H1 (cell line): ENCODE data around the gene CDC42SE2. TPM values are rescaled to one million over a fixed set of nuclear protein-coding genes. Genes with fewer than 3 reads are reported as not detected.

Experiments
- CTCF ChIA-PET: fragments of 300-600 bp; sonication (Branson Sonifier 250); formaldehyde crosslinking; loops from one replicate; lab custom pipeline; 2021; ENCODE audit not compliant: partially characterized antibody; lab: Charles Lee
- POLR2A ChIA-PET: fragments of 300-600 bp; sonication (Branson Sonifier 250); formaldehyde crosslinking; loops from one replicate; lab custom pipeline; 2021; ENCODE audit warnings: inconsistent platforms; ENCODE audit not compliant: partially characterized antibody; lab: Charles Lee
- DNase-seq, 2 experiments: peaks; one replicate each; pipeline versions ENCODE4 v3.0.0 to v3.0.0-alpha.2; 2010 to 2022; ENCODE audit warnings: low spot score in 2 of 2, low read depth in 1 of 2, mixed read lengths in 1 of 2
- FAIRE-seq: peaks from 2 replicates; lab custom pipeline; 2011; peaks lifted over from hg19 to GRCh38; lab: Jason Lieb, UNC
- H2AFZ ChIP-seq: 2 replicates; pipeline ENCODE4 v1.8.1; 2012; ENCODE audit warnings: low read length, inconsistent platforms
- H2AK5ac ChIP-seq: 2 replicates; pipeline ENCODE4 v1.6.1; 2013; ENCODE audit warnings: low read depth, low read length
- H2BK120ac ChIP-seq: replicated peaks from 2 replicates; pipeline ENCODE3; 2013; ENCODE audit warnings: low read depth, low read length, inconsistent platforms
- H2BK12ac ChIP-seq: 2 replicates; pipeline ENCODE4 v1.6.1; 2013; ENCODE audit warnings: low read depth, low read length
- H2BK15ac ChIP-seq: 2 replicates; pipeline ENCODE4 v1.6.1; 2013; ENCODE audit warnings: low read length
- H2BK20ac ChIP-seq: 2 replicates; pipeline ENCODE4 v1.6.1; 2013; ENCODE audit warnings: low read length
- H2BK5ac ChIP-seq: 2 replicates; pipeline ENCODE4 v1.6.1; 2013; ENCODE audit warnings: low read depth, low read length
- H3K14ac ChIP-seq: 2 replicates; pipeline ENCODE4 v1.6.1; 2013; ENCODE audit warnings: inconsistent platforms; ENCODE audit not compliant: insufficient read length
- H3K18ac ChIP-seq: 2 replicates; pipeline ENCODE4 v1.6.1; 2013; ENCODE audit warnings: low read length; ENCODE audit errors: extremely low read depth
- H3K23ac ChIP-seq: 2 replicates; pipeline ENCODE4 v1.6.1; 2013; ENCODE audit warnings: inconsistent platforms; ENCODE audit not compliant: insufficient read length
- H3K23me2 ChIP-seq: 2 replicates; pipeline ENCODE4 v1.6.1; 2013; ENCODE audit warnings: low read depth, low read length
- H3K27ac ChIP-seq: 2 replicates; pipeline ENCODE4 v1.6.1; 2011; ENCODE audit warnings: low read depth, low read length, inconsistent platforms
- H3K27me3 ChIP-seq, 4 experiments: replicated peaks in 1 of 4; 1 replicate in 1 of 4; 2 replicates in 3 of 4; pipeline versions ENCODE4 v1.6.1 to v1.8.1; 2011 to 2013; ENCODE audit warnings: low read length in 3 of 4, mild to moderate bottlenecking in 3 of 4, inconsistent platforms in 2 of 4, mixed read lengths in 2 of 4, moderate library complexity in 1 of 4; ENCODE audit not compliant: control insufficient read depth in 3 of 4, insufficient read depth in 3 of 4; ENCODE audit errors: extremely low read depth in 1 of 4
- H3K36me3 ChIP-seq, 4 experiments: 2 replicates each; pipeline versions ENCODE4 v1.6.1 to v1.8.1; 2011 to 2013; ENCODE audit warnings: mild to moderate bottlenecking in 4 of 4, low read length in 3 of 4, moderate library complexity in 2 of 4, control low read depth in 1 of 4, inconsistent platforms in 1 of 4; ENCODE audit not compliant: insufficient read depth in 4 of 4, control insufficient read depth in 2 of 4
- H3K4ac ChIP-seq: replicated peaks from 2 replicates; pipeline ENCODE3; 2013; ENCODE audit warnings: low read length, low read depth, mixed read lengths, inconsistent platforms; ENCODE audit not compliant: insufficient read length
- H3K4me1 ChIP-seq, 4 experiments: replicated peaks in 1 of 4; 1 replicate in 1 of 4; 2 replicates in 3 of 4; pipeline versions ENCODE4 v1.6.1 to v1.8.1; 2011 to 2013; ENCODE audit warnings: low read length in 3 of 4, inconsistent platforms in 2 of 4, mixed read lengths in 1 of 4; ENCODE audit not compliant: insufficient read depth in 4 of 4, control insufficient read depth in 3 of 4
- H3K4me2 ChIP-seq, 2 experiments: 2 replicates each; pipeline versions ENCODE4 v1.6.1 to v1.8.1; 2011 to 2013; ENCODE audit warnings: low read depth in 2 of 2, low read length in 2 of 2, control low read depth in 1 of 2, inconsistent platforms in 1 of 2, mild to moderate bottlenecking in 1 of 2; ENCODE audit not compliant: insufficient read depth in 1 of 2
- H3K4me3 ChIP-seq, 4 experiments: fragments of 200-600, 300-600 bp in 1 of 4; sonication (generic), shearing (Covaris generic), sonication (Bioruptor Twin) in 1 of 4; 2 replicates each; pipeline versions ENCODE4 v1.5.1 to v1.8.1; 2011 to 2016; ENCODE audit warnings: low read length in 4 of 4, low read depth in 3 of 4, control low read depth in 2 of 4, inconsistent platforms in 2 of 4, mild to moderate bottlenecking in 2 of 4, mixed read lengths in 1 of 4, moderate library complexity in 1 of 4; ENCODE audit not compliant: insufficient read depth in 2 of 4; ENCODE audit errors: extremely low read depth in 1 of 4
- H3K56ac ChIP-seq: replicated peaks from 2 replicates; pipeline ENCODE3; 2013; ENCODE audit warnings: low read depth, mild to moderate bottlenecking, mixed read lengths, low read length, inconsistent platforms; ENCODE audit not compliant: insufficient read length
- H3K79me1 ChIP-seq: 2 replicates; pipeline ENCODE4 v1.6.1; 2013; ENCODE audit warnings: low read depth, low read length, control low read depth
- H3K79me2 ChIP-seq, 2 experiments: 2 replicates each; pipeline versions ENCODE4 v1.6.1 to v1.8.1; 2012 to 2013; ENCODE audit warnings: low read length in 2 of 2, mild to moderate bottlenecking in 2 of 2, inconsistent platforms in 1 of 2; ENCODE audit not compliant: insufficient read depth in 2 of 2, control insufficient read depth in 1 of 2
- H3K9ac ChIP-seq, 4 experiments: replicated peaks in 1 of 4; 1 replicate in 1 of 4; 2 replicates in 3 of 4; pipeline versions ENCODE4 v1.6.1 to v1.8.1; 2011 to 2013; ENCODE audit warnings: low read depth in 3 of 4, low read length in 3 of 4, control low read depth in 2 of 4, mild to moderate bottlenecking in 2 of 4, moderate library complexity in 2 of 4, inconsistent platforms in 1 of 4; ENCODE audit errors: extremely low read depth in 1 of 4
- H3K9me3 ChIP-seq, 2 experiments: 2 replicates each; pipeline versions ENCODE4 v1.6.1 to v1.8.1; 2012 to 2013; ENCODE audit warnings: mild to moderate bottlenecking in 2 of 2, moderate library complexity in 2 of 2, control low read depth in 1 of 2, inconsistent platforms in 1 of 2, low read depth in 1 of 2, low read length in 1 of 2, mixed read lengths in 1 of 2; ENCODE audit not compliant: insufficient read depth in 2 of 2
- H4K20me1 ChIP-seq, 2 experiments: replicated peaks in 1 of 2; 2 replicates each; pipeline versions ENCODE3 to v1.8.1; 2011 to 2013; ENCODE audit warnings: inconsistent platforms in 2 of 2, low read length in 2 of 2, mild to moderate bottlenecking in 1 of 2; ENCODE audit not compliant: insufficient read depth in 2 of 2, control insufficient read depth in 1 of 2
- H4K5ac ChIP-seq: 2 replicates; pipeline ENCODE4 v1.6.1; 2013; ENCODE audit warnings: low read length, low read depth, mixed read lengths, inconsistent platforms; ENCODE audit not compliant: insufficient read length
- H4K8ac ChIP-seq: 2 replicates; pipeline ENCODE4 v1.8.0; 2013; ENCODE audit warnings: mild to moderate bottlenecking, moderate library complexity, low read length, inconsistent platforms; ENCODE audit not compliant: insufficient read depth; ENCODE audit errors: extremely low read depth
- H4K91ac ChIP-seq: replicated peaks from 2 replicates; pipeline ENCODE3; 2013; ENCODE audit warnings: low read length, mixed read lengths, inconsistent platforms; ENCODE audit not compliant: insufficient read length
- ASH2L ChIP-seq: fragments of 200-600, 300-600 bp; sonication (generic); IDR thresholded peaks from one replicate; pipeline ENCODE4 v1.7.1; 2017; ENCODE audit warnings: low read length
- ATF3 ChIP-seq: IDR thresholded peaks from 2 replicates; pipeline ENCODE4 v1.6.1; 2011; ENCODE audit warnings: low read depth, mild to moderate bottlenecking, low read length; ENCODE audit not compliant: insufficient read depth
- EZH2 ChIP-seq: fragments of 200-600 bp; sonication (generic); IDR thresholded peaks from 2 replicates; pipeline ENCODE4 v1.7.1; 2012; ENCODE audit warnings: low read depth, mild to moderate bottlenecking, moderate library complexity, low read length, inconsistent platforms; ENCODE audit not compliant: severe bottlenecking
- KDM1A ChIP-seq: fragments of 200-600, 300-600 bp; sonication (generic); IDR thresholded peaks from 2 replicates; pipeline ENCODE4 v1.7.1; 2016; ENCODE audit warnings: mild to moderate bottlenecking, low read length, borderline replicate concordance
- KDM4A ChIP-seq: IDR thresholded peaks from one replicate; pipeline ENCODE4 v1.7.1; 2012; ENCODE audit warnings: low read depth, mild to moderate bottlenecking, moderate library complexity, low read length, inconsistent platforms; ENCODE audit not compliant: severe bottlenecking
- MAFK ChIP-seq: IDR thresholded peaks from 2 replicates; pipeline ENCODE4 v1.6.1; 2012; ENCODE audit warnings: low read depth, mild to moderate bottlenecking, improper control_type of control experiment, low read length
- NRF1 ChIP-seq: IDR thresholded peaks from 2 replicates; pipeline ENCODE4 v1.6.1; 2011; ENCODE audit warnings: mild to moderate bottlenecking, low read depth, low read length, improper control_type of control experiment
- POLR2A ChIP-seq, 2 experiments: IDR thresholded peaks; 1 replicate in 1 of 2; 2 replicates in 1 of 2; pipeline ENCODE4 v1.6.1; 2011; ENCODE audit warnings: low read depth in 2 of 2, low read length in 2 of 2, mild to moderate bottlenecking in 2 of 2; ENCODE audit errors: control extremely low read depth in 1 of 2
- SIN3A ChIP-seq, 2 experiments: IDR thresholded peaks in 1 of 2; conservative IDR thresholded peaks in 1 of 2; 2 replicates each; pipeline ENCODE4 v1.6.1; 2011 to 2012; ENCODE audit warnings: low read length in 2 of 2, improper control_type of control experiment in 1 of 2, low read depth in 1 of 2, mild to moderate bottlenecking in 1 of 2
- SP2 ChIP-seq: IDR thresholded peaks from 2 replicates; pipeline ENCODE4 v1.6.1; 2012; ENCODE audit warnings: mild to moderate bottlenecking, low read length, inconsistent platforms
- SRF ChIP-seq: IDR thresholded peaks from 2 replicates; pipeline ENCODE4 v1.6.1; 2011; ENCODE audit warnings: mild to moderate bottlenecking, low read depth, low read length, moderate library complexity
- TEAD4 ChIP-seq: IDR thresholded peaks from 2 replicates; pipeline ENCODE4 v1.6.1; 2012; ENCODE audit warnings: low read depth, low read length, inconsistent platforms, mixed read lengths
- WGBS, 2 experiments: shearing (Covaris generic) in 1 of 2; methylation state at CpG; one replicate each; pipeline versions ENCODE4 v1.1.6 to v1.1.7; 2013 to 2015; ENCODE audit warnings: low lambda C conversion rate in 2 of 2, mixed read lengths in 2 of 2, inconsistent platforms in 1 of 2, low coverage in 1 of 2, missing lambda C conversion rate in 1 of 2; ENCODE audit not compliant: insufficient replicate concordance in 2 of 2, insufficient coverage in 1 of 2, insufficient read length in 1 of 2; ENCODE audit errors: extremely low coverage in 1 of 2, missing lambda C conversion rate in 1 of 2; 5-methylcytosine and 5-hydroxymethylcytosine counted together
- polyA plus RNA-seq, 7 experiments: library from polyadenylated mRNA; depleted of rRNA in 3 of 7; stranded (reverse) in 5 of 7; unstranded in 2 of 7; fragments of >200 nt in 5 of 7; fragments of 200-250 nt in 2 of 7; gene quantifications; 1 replicate in 5 of 7; 2 replicates in 1 of 7; 4 replicates in 1 of 7; pipeline versions ENCODE4 v1.2.1 to v1.2.3, GENCODE V29; 2011 to 2013; ENCODE audit warnings: missing spikeins in 2 of 7, mixed read lengths in 2 of 7
- total RNA-seq: library from RNA; stranded (reverse); fragmentation: NEBNext Ultra II Directional; extraction: Animal tissue kit (Norgen Biotek cat#: 25700); gene quantifications from 2 replicates; pipeline ENCODE4 v1.2.1, GENCODE V29; 2021

The CDC42SE2 gene
- total and polyA plus RNA-seq, 2 of the 8 experiments (the other 6 are each of a cell fraction or from before 2014, with no cell fraction given): 16.7 to 30.8 TPM

GRCh38 chr5:131264451-131265099 is 722 bp downstream of the CDC42SE2 start:
- Histone ChIP-seq H3K27me3 (no peaks in the 10 kb centered on the region), H3K4ac (no peak overlapping the region), H2BK20ac (no peak overlapping the region), H3K4me2 (peak overlapping the region; percentile 60 to 63), H3K27ac (peak overlapping the region; percentile 91), H3K14ac (no peak overlapping the region), H2BK120ac (no peak overlapping the region), H2BK15ac (no peak overlapping the region), H4K5ac (peak overlapping the region; percentile 67), H3K4me3 (peak overlapping the region; percentile 80 to 95 (median 87)), H3K79me2 (peaks cover 0 to 43% of the 10 kb centered on the region in 2 experiments; a peak in 2 of 4 replicates), H4K91ac (peak overlapping the region; percentile 91), H2BK12ac (no peak overlapping the region; the same call in 1 of the 2 replicates), H4K20me1 (peaks cover 0 to 3% of the 10 kb centered on the region in 2 experiments), H2AK5ac (no peak overlapping the region), H3K4me1 (no peaks in the 10 kb centered on the region; a peak in 1 of 7 replicates), H3K79me1 (no peaks in the 10 kb centered on the region), H2AFZ (no peak overlapping the region; the same call in 1 of the 2 replicates), H3K23ac (no peak overlapping the region), H3K23me2 (peaks cover 4% of the 10 kb centered on the region; the same call in 1 of the 2 replicates), H2BK5ac (peak overlapping the region; percentile 82; the same call in 1 of the 2 replicates), H3K56ac (peak overlapping the region; percentile 90), H3K18ac (peak overlapping the region; percentile 95; the same call in 1 of the 2 replicates), H4K8ac (peak overlapping the region; percentile 93; the same call in 1 of the 2 replicates), H3K9me3 (no peaks in the 10 kb centered on the region), H3K36me3 (no peaks in the 10 kb centered on the region), H3K9ac (peak overlapping the region; percentile 87 to 94 (median 94))
- DNase-seq: peak; percentile 3 to 59
- ChIA-PET POLR2A (interaction anchor here (0.7 to 1.8 kb wide), 12 partner anchors 9 to 123 kb away, joined by 3 to 7 read pairs (median 3); partner anchors contain the start of gene HINT1), CTCF (interaction anchor here (0.6 to 3.6 kb wide), 9 partner anchors 14 to 978 kb away, joined by 3 to 21 read pairs (median 4); partner anchors contain the start of gene HINT1)
- FAIRE-seq: no peak
- 0% methylated on average over 13 of the region's 34 CpGs; no CpG with 5 or more reads in 1 of the 2 experiments for WGBS, 2 experiments
- TF ChIP-seq EZH2 (no peak), TEAD4 (no peak), SIN3A (conservative IDR thresholded peaks at IDR 0.05 in 1 of 2, IDR thresholded peaks at IDR 0.05 in 1 of 2; ENCODE audit: low read depth in 1 of 2, low read length in 2 of 2) (no peak), NRF1 (no peak), SRF (no peak), KDM4A (peak; percentile 13), SP2 (no peak), ASH2L (peak; percentile 16), MAFK (no peak), POLR2A (IDR thresholded peaks at IDR 0.05; ENCODE audit: control extremely low read depth in 1 of 2, low read depth in 2 of 2, low read length in 2 of 2) (peak in 1 of 2 experiments; percentile 11; a peak in 1 of 3 replicates), ATF3 (no peak), KDM1A (no peak)
